GM19099 (cell line): ENCODE data around the gene PSMG4.

Experiments used
- POLR2A ChIP-seq: IDR thresholded peaks from 3 replicates; pipeline ENCODE4 v1.6.1; 2011; ENCODE audit warnings: low read depth; ENCODE audit not compliant: insufficient read length; ENCODE audit errors: extremely low read depth

The PSMG4 gene

DNA sequence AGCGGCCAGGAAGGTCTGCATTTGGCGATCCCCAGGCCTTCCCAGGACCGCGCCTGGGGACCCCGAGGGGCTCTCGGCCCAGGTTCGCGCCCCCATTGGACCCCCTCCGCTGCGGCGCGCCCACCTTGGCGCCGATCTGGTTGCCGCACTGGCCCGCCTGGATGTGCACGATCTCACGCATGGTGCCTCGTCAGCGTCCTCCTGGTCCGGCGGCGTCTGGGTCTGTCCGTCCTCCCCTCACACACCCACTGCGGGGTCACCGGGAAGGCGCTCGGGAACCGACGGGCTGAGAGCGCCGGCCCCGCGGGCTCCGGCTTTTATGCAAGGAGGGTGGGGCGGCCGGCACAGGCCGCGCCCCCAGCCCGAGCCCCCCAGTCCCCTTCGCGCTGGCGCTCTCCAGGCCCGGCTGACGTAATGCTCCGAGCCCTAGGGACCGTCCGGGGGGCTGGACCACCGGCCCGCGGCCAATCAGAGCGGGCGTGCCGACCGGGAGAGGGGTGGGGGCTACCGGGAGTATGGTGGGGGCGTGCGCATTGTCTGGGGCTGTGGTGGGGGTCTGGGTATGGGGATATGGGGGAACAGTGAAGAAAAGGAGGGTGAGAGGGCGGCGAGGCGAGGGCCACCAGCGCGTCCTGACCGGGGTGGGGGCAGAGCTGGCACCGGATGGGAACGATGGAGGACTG is 31.2 kb upstream of the PSMG4 start, which contains the start of gene TUBB2B:
TUBB2B (minus strand) TSS at position 291 of the 683 bp plus-strand sequence; CDS start at position 181, 110 bp downstream.
- peak; percentile 87 for TF ChIP-seq POLR2A

DNA sequence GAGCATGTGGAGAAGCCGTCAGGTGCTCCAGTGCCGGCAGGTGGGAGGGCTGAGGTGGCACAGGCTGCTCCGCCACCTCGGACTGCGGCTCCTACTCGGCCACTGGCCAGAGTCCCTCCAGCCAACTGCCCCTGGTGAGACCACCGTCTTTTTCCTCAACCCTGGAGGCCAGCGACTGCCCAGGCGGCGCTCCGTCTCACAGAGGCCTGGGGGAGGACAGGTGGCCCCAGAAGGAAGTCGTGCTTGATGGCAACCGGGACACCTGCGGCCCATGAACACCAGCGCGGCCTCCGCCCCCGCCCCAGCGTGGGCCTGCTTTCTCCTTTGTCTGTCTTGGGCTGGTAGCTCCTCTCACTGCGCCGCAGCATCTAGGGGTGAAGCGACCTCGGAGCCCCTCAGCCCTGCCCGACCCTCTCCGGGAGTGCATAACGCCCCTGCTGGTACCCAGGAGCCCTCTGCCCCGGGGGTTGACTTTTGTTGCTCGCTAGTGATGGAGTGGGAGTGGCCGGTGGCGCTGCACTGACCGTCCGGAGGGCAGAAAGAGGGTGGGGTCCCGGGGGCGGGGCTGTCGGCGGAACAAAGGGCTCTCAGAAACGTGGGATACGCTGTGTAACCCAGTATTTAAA is 30.6 kb upstream of the PSMG4 start:
- TF ChIP-seq POLR2A = peak; percentile 32

DNA sequence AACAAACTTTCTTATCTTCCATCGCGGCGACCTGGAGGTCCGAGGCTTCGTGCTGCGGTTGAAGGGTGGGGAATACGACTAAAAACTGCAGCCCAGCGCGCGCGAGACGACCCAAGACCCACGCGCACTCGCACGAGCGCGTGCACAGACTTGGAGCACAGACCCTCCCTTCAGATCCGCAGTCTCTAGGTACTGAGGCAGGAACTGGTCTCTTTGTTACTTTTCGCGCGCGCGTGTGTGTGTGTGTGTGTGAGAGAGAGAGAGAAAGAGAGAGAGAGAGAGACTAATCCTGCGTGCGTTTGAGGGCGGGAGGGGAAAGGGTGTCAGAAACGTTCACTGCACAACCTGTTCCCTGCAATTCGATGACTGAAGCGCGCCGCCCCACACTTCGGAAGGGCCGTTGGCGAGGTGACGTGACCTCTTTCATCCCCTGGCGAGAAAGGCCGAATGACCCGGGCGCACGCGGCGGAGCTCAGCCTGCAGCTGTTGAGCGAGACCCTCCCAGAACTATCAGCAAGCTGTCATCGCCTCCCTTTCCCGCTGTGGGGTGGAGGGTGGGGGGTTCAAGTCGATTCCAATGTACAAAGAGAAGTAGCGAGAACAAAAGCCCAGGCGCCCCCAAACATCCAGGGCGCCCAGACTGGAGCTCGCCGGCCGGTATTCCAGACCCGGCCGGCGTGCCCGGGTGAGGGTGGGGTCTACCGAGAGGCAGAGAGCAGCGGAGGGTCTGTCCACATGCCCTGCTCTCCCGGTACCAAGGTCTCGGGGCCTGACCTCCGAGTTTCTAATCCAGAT is 29.8 kb upstream of the PSMG4 start:
- TF ChIP-seq POLR2A = peak; percentile 24

DNA sequence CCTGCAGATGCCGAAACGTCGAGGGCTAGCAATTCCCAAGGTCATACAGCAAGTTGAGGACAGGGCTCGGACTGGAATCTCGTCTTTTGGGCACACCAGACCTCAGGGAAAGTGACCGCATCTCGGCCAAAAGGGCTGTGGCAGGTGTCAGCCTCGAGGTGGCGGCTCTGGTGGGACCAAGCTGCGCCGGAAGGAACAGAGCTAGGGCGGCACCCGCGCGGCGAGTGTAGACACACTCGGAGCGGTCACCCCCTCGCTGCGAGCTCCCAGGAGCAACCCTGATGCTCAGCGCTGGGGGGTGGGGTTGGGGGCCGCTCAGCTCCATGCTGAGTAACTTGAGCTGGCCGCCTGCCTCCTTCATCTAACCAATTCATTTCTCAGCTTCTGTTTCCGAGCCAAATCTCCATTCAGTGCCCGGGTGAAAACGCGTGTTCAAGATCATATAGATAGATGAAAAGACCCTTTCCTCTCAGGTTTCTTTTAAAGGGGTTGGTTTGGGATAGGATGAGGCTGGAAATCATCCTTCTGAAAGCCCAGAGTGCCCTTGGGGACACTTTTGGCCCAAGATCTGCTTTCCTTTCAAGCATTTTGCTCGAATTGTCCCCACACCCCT is 29.1 kb upstream of the PSMG4 start:
- TF ChIP-seq POLR2A = no peak

DNA sequence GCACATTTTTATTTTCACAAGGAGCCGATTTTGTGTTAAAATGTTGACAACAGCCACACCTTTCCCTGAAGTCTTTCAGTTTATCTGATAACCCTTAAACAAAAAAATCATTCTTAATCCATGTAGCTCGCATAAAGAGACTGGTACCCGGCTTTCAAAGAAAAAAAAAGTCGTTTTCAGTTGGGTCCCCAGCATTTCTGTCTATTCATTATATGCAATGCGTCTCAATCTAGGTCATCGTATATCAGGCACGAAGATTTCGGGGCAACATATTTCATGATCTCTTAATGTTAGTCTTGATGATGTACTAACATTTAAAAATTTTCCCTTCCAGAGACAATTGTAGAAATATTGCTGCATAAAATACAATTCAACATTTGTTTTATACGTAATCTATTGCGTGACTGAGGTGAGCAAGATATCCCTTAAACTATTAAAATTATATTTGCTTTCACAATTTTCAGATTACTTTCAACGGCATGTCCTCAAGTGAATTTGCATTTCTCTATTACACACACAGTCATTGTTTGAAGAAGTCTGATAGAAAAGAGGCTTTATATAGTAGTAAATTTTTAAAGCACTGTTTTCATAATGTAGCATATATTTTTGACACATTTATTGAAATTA is 28.4 kb upstream of the PSMG4 start:
- TF ChIP-seq POLR2A = no peak

DNA sequence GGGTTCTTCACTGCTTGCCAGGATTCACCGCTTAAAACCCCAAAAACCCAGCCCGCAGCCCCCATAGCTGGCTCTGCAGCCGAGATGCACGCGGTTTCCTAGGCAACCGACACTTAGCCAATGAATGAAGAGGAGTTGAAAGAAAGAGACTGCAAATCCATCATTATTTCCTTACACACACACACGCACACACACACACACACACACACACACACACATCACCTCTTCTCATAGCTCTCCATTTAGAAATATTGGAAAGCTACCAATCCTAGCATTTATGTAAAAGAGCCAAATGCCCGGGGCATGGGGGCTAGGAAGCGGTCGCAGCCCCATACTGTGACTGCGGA is 27.9 kb upstream of the PSMG4 start:
- no peak for TF ChIP-seq POLR2A

DNA sequence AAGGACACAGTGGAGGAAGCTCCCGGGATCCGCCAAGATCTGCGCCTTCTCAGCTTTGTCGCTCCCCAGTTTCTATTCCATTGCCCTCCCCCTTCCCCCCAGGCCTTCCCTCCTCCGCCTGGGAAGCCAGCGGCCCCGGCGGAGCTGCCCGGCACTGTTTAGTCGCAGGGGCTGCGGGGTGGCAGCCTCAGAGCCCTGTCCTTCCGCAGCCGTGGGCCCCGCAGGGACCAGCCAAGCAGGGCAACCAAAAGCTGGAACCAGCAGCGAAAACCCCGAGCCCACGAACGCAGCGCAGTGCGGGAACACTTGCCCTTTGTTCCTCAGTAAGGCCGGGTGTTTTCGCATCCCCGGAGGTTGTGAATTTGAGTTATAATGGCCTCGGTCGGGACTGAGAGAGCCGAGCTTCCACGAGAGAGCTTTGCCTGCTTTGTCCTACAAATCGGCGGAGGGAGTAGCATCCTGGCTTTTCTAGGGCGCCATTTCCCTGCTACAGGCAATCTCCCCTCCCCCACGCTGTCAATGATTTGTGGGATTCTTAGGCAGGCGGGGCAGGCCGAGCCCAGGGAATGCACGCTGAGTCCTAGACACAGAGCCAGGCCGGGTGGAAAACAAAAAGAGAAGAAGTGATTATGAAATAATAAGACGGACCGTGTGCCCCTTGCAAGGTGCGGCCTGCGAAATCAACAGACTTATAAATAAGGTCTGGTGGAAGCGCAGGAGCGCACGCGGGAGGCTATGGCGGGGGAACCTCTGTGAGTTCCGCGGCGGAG is 27.3 kb upstream of the PSMG4 start:
- TF ChIP-seq POLR2A = no peak

DNA sequence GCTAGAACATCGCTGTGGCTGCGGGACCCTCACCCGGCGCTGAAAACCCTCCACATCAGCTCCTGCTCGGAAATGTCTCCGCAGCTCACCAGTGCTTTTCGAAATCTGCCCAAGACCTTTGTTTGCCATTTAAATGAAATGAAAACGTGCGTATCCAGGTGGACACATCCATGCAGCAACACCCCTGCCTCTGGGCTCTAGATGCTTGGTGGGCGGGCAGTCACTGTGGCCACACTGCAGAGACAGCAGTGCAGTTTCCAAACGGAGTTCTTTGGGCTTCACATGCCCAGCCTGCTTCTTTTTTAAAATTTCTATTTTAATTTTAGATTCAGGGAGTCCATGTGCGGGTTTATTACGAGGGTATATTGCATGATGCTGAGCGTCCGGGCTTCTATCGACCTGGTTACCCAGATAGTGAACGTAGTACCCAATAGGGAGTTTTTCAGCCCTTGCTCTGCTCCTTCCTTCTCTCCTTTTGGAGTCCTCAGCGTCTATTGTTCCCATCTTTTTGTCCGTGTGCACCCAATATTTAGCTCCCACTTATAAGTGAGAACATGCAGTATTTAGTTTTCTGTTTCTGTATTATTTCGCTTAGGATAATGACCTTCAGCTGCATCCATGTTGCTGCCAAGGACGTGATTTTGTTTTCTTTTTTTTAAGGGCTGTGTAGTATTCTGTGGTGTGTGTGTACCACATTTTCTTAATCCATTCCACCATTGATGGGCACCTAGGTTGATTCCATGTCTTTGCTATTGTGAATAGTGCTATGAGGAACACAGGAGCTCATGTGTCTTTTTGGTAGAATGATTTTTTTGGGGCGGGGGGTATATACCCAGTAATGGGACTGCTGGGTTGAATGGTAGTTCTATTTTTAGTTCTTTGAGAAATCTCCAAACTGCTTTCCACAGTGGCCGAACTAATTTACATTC is 26.5 kb upstream of the PSMG4 start:
- TF ChIP-seq POLR2A = no peak

DNA sequence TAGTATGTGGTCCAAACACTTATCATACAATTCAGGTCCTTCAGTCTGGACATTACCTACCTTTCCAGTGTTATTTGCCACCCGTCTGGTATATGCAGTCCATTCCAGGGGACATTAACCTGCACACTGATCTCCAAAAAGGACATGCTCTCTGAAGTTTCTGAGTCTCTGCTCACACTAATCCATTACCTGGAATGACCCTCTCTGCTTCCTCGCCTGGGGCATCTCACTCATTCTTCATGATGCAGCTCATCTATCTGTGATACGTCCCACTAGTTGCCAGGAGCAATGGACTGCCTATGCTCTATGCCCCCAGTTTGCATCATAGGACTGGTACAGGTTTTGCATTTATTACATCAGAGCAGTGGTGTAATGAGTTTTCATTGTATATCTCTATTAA is 25.4 kb upstream of the PSMG4 start:
- no peak for TF ChIP-seq POLR2A

DNA sequence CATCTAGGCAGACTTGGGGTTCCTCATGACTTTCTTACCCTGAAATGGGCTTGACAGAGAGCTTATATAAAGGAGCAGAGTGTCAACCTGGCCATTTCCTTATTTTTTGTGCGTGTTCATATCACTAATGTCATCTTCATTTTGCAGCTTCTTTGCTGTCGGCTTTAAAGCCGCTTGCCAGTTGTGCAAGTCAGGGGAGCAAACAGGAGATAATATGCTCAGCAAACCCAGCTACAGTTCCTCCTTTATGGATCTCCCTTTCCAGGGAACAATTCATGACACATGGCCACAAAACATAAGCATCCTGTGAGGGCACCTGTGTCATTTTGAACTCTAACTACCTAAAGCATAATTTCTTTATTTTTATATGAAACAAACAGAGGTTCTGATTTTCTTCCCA is 24.8 kb upstream of the PSMG4 start:
- no peak for TF ChIP-seq POLR2A

DNA sequence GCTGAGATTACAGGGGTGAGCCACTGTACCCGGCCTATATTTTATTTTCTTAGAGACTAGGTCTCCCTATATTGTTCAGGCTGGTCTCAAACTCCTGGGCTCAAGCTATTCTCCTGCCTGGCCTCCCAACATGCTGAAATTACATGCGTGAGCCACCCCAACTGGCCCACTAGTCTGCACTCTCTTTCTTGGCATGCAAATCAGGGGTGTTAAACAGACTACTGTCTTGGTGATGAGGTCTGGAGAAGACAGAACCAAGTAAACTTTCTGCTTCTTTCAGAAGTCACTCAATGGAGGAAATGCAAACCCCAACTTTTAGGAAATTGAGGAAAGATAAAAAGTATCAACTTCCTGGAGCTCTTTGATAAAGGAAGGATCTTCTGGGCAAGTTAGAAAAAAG is 23.3 kb upstream of the PSMG4 start:
- TF ChIP-seq POLR2A = no peak

DNA sequence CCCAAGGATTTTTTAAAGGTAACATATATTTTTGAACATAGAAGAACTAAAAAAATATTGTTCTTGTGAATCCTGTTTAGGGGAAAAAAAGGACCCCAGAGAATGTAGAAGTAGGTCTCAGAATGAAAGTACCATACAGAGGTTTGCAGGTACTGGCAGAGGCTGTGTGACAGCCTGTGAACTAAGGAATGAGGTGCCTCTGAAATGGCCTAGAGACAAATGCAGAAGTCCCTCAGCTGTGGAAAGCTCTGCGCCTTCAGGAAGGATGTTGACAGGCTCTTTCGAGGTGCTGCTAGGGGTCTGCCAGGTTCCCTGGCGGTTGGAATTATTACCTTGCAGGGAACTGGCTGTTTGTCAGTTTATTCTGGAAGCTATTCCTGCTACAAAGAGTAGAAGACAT is 22.7 kb upstream of the PSMG4 start:
- no peak for TF ChIP-seq POLR2A
